Heart right ventricle (tissue), 16 donors: Measurements from ENCODE around the gene RTF1. TPM values are rescaled to one million over a fixed set of nuclear protein-coding genes. Genes with fewer than 3 reads are reported as not detected.

Experiments used
- ATAC-seq, 8 donors: fragments of 200-7000 bp; cut with Tn5 transposase; one replicate each; pipeline ENCODE4 v1.9.1; 2020; ENCODE audit warnings: mild to moderate bottlenecking in 8 of 8, moderate library complexity in 8 of 8, moderate number of reproducible peaks in 1 of 8
- DNase-seq, 2 donors: peaks; one replicate each; pipeline ENCODE4 v3.0.0-alpha.2; 2020
- H3K27ac ChIP-seq, 10 donors: fragments of 200-600 bp; sonication (generic) in 2 of 10; one replicate each; pipeline versions ENCODE4 v1.5.0 to v1.8.0; 2020 to 2022; ENCODE audit warnings: mild to moderate bottlenecking in 3 of 10
- H3K27me3 ChIP-seq, 7 donors: fragments of 200-600 bp; one replicate each; pipeline ENCODE4 v1.8.0; 2021 to 2022; ENCODE audit warnings: mild to moderate bottlenecking in 2 of 7
- H3K36me3 ChIP-seq, 9 donors: fragments of 200-600 bp; sonication (generic) in 1 of 9; one replicate each; pipeline versions ENCODE4 v1.5.0 to v1.8.0; 2020 to 2022; ENCODE audit warnings: mild to moderate bottlenecking in 2 of 9
- H3K4me1 ChIP-seq, 9 donors: fragments of 200-600 bp; sonication (generic) in 1 of 9; one replicate each; pipeline versions ENCODE4 v1.5.0 to v1.8.0; 2020 to 2022; ENCODE audit warnings: mild to moderate bottlenecking in 4 of 9
- H3K4me3 ChIP-seq, 10 donors: fragments of 200-600 bp; sonication (generic) in 2 of 10; one replicate each; pipeline versions ENCODE4 v1.5.0 to v1.8.0; 2020 to 2022; ENCODE audit warnings: mild to moderate bottlenecking in 7 of 10, moderate library complexity in 2 of 10
- H3K9me3 ChIP-seq, 11 donors: fragments of 200-600 bp in 10 of 11; sonication (generic) in 2 of 11; one replicate each; pipeline versions ENCODE4 v1.5.0 to v1.8.0; 2013 to 2022; ENCODE audit warnings: mild to moderate bottlenecking in 2 of 11, control low read depth in 1 of 11, moderate library complexity in 1 of 11
- WGBS, 2 donors: extraction: QIAGEN DNeasy Blood & Tissue Kit; methylation state at CpG; one replicate each; pipeline ENCODE4 v1.1.7; 2013; ENCODE audit warnings: inconsistent platforms in 1 of 2; 5-methylcytosine and 5-hydroxymethylcytosine counted together
- intact Hi-C, 10 donors: fragments of 100-400 bp; cut with DNase I; formaldehyde crosslinking; loops; one replicate each; pipeline versions ENCODE4 v1.11.1 to v1.14.2; 2022
- polyA plus RNA-seq, 2 donors: library from polyadenylated mRNA; stranded (reverse); fragments of 200-250 nt; gene quantifications; one replicate each; pipeline ENCODE4 v1.2.3, GENCODE V29; 2013
- total RNA-seq, 10 donors: library from RNA; stranded (reverse); fragmentation: NEBNext Ultra II Directional in 3 of 10; extraction: Animal tissue kit (Norgen Biotek cat#: 25700) in 3 of 10; gene quantifications; one replicate each; pipeline versions ENCODE4 v1.2.1 to v1.2.4, GENCODE V29; 2021 to 2023
- TF ChIP-seq, protein P1 (sequence below), 9 donors: fragments of 200-600 bp; sonication (generic) in 2 of 9; IDR thresholded peaks; one replicate each; pipeline versions ENCODE4 v1.5.0 to v1.8.0; 2021 to 2022; ENCODE audit warnings: antibody characterized with exemption in 9 of 9, mild to moderate bottlenecking in 5 of 9, moderate library complexity in 1 of 9
- donor health status: Arrhythmogenic right ventricular cardiomyopathy.
- donor health status: ischemic (EF 13 %, LVEDD 7.1; RV severe dilation, severe dysfunction).
- donor health status: healthy with polysubstance abuse.
- donor health status: DM: no; HTN: yes; CAD: no.
- donor health status: DM: no; HTN: no; CAD: no.
- donor health status: ischemic (EF 25% LVEDD 6.9; RV normal size, moderate dysfunction).
- donor health status: ischemic (EF 25% LVEDD 5.7; RV mildly dilated, moderate dysfunction).
- donor health status: healthy.
- donor health status: DM: yes; HTN: yes; CAD: no.
- donor health status: Ischemic cardiomyopathy.
- donor health status: ischemic (EF 35%, LVEDD 5.7; RV mildly dilated, moderate dysfunction).
- donor health status: nonischemic (EF 11% LVEDD 7.7; RV severe dilation, severe dysfunction).
- donor health status: DM: yes; HTN: yes; CAD: no.
- donor health status: PGD.
- donor health status: ischemic (EF 29% LVEDD 5.4; RV normal size, mild dysfunction).
- donor health status: nonischemic (EF 23%, LVEDD 6.1; RV moderate dilation, normal function).

The RTF1 gene
- total and polyA plus RNA-seq, 12 donors: 10.8 to 38.0 (median 30.7) TPM

DNA sequence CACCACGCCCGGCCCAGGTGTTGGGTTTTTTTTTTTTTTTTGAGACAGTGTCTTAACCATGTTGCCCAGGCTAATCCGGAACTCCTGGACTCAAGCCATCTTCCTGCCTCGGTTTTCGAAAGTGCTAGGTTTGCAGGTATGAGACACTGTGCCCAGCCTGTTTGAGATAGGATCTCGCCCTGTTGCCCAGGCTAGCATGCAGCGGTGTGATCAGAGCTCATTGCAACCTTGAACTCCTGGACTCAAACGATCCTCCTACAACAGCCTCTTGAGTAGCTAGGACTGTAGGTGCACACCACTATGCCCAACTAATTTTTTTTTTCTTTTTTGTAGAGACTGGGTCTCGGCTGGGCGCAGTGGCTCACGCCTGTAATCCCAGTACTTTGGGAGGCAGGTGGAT lies 56.5 kb downstream of the RTF1 start:
- Histone ChIP-seq H3K9me3 (no peaks in the 10 kb centered on the region), H3K4me3 (no peak overlapping the region), H3K27ac (no peak overlapping the region), H3K27me3 (no peaks in the 10 kb centered on the region), H3K4me1 (peaks cover 0 to 4% (median 0%) of the 10 kb centered on the region in 9 donors), H3K36me3 (peaks cover 3 to 100% (median 78%) of the 10 kb centered on the region in 9 donors)
- WGBS, 2 donors: 96 to 97% methylated on average over 11 of the region's 11 CpGs
- TF ChIP-seq, protein P1, sequence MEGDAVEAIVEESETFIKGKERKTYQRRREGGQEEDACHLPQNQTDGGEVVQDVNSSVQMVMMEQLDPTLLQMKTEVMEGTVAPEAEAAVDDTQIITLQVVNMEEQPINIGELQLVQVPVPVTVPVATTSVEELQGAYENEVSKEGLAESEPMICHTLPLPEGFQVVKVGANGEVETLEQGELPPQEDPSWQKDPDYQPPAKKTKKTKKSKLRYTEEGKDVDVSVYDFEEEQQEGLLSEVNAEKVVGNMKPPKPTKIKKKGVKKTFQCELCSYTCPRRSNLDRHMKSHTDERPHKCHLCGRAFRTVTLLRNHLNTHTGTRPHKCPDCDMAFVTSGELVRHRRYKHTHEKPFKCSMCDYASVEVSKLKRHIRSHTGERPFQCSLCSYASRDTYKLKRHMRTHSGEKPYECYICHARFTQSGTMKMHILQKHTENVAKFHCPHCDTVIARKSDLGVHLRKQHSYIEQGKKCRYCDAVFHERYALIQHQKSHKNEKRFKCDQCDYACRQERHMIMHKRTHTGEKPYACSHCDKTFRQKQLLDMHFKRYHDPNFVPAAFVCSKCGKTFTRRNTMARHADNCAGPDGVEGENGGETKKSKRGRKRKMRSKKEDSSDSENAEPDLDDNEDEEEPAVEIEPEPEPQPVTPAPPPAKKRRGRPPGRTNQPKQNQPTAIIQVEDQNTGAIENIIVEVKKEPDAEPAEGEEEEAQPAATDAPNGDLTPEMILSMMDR (IDR thresholded peaks at IDR 0.05): no peak
- intact Hi-C loops: no loop called here
- ATAC-seq (no peak), DNase-seq (no peak)

DNA sequence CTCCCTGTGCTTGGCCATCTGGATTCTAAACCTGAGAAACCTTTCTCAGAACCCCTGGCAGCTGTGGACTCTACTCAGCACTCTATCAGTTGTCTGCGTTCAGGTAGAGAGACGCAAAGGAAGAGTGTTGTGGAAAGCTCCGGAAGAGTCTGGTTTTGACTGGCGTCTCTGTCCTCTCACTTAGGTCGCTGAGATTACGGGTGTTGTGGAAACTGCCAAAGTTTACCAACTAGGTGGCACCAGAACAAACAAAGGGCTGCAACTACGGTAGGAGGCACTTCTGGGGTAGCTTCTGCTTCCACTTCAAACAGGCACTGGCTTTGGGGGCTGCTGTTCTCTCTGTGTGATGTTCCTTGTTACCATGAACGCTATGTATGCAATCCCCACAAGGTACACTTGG lies 57.5 kb downstream of the RTF1 start:
- Histone ChIP-seq H3K27me3 (no peaks in the 10 kb centered on the region), H3K4me1 (peaks cover 0 to 4% (median 0%) of the 10 kb centered on the region in 9 donors), H3K4me3 (no peak overlapping the region), H3K9me3 (no peaks in the 10 kb centered on the region), H3K36me3 (peaks cover 3 to 100% (median 85%) of the 10 kb centered on the region in 9 donors), H3K27ac (no peak overlapping the region)
- no peak for ATAC-seq
- 89 to 90% methylated on average over 8 of the region's 8 CpGs for WGBS, 2 donors
- intact Hi-C loops: no loop called here
- TF ChIP-seq, protein P1 (IDR thresholded peaks at IDR 0.05): no peak
- DNase-seq: no peak

DNA sequence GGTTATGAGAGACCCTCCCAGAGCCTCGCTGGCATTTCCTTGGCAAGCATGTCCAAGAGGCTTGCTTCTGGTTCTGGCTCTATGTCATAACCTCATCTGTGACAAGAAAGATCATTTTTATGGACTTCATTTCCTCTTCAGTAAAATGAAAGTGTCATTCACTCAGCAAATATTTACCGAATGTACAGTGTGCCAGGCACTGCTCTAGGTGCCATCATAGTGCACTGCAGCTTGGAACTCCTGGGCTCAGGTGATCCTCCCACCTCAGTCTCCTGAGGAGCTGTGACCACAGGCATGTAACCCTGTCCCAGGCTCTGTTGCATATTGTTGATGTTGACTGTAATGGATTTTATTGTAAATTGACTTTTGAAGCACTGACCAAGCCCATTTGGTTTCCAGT lies 58.0 kb downstream of the RTF1 start:
- TF ChIP-seq, protein P1 (IDR thresholded peaks at IDR 0.05): no peak
- no peaks in the 10 kb centered on the region for H3K9me3 ChIP-seq
- H3K27me3 ChIP-seq: no peaks in the 10 kb centered on the region
- intact Hi-C loops: no loop called here
- H3K4me1 ChIP-seq: peaks cover 0 to 4% (median 0%) of the 10 kb centered on the region in 9 donors
- no peak overlapping the region for H3K27ac ChIP-seq
- ATAC-seq (no peak), DNase-seq (no peak)
- 87 to 93% methylated on average over 2 of the region's 2 CpGs for WGBS, 2 donors
- H3K4me3 ChIP-seq: no peak overlapping the region
- H3K36me3 ChIP-seq: peaks cover 3 to 100% (median 85%) of the 10 kb centered on the region in 9 donors

DNA sequence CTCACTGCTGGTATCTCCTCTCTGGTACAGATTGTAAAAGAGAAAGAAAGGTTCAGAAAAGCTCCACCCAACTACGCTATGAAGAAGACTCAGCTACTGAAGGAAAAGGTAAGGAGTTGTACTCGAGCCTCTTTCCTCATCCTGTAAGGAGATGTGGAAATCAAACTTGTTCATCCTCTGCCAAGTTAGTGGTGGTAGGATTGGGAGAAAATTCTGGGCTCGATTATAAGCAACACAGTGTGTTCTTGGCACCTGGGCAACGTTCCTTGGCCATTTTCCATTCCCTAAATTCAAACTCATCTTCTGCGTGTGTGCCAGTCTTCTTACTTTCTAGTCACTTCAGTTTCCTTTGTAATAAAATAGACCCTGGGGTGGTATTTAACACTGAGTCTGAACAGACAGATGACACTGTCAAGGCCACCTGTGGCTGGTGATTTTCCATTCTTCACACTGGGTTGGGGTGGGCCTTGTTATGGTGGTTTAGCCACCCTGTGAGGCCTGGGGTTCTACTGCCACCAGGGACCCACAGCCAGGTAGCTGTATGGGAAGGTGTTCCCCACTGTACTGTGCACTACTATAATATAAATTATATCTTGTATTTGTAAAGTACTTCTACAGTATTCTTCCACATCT lies 59.6 kb downstream of the RTF1 start:
- DNase-seq (no peak), ATAC-seq (peak in 4 of 8 donors; percentile 11 to 27 (median 16))
- H3K27me3 ChIP-seq: no peaks in the 10 kb centered on the region
- intact Hi-C loops: no loop called here
- WGBS, 2 donors: 83 to 89% methylated on average over 5 of the region's 5 CpGs
- H3K27ac ChIP-seq: peak overlapping the region in 2 of 10 donors; percentile 51 to 52
- H3K4me3 ChIP-seq: no peak overlapping the region
- no peaks in the 10 kb centered on the region for H3K9me3 ChIP-seq
- H3K4me1 ChIP-seq: peaks cover 0 to 4% (median 0%) of the 10 kb centered on the region in 9 donors
- H3K36me3 ChIP-seq: peaks cover 6 to 100% (median 86%) of the 10 kb centered on the region in 9 donors
- TF ChIP-seq, protein P1 (IDR thresholded peaks at IDR 0.05): no peak
